ENCODE data around the gene DISC1.
"Not testable (repeated sequence)": the region's sequence is repeated elsewhere in the genome, so short reads cannot be mapped to it uniquely, and the experiment has no call there.

The DISC1 gene

GRCh38 chr1:231605149-231606100 lies 21.2 kb upstream of the DISC1 start:
- DNase-seq (ENCODE audit: extremely low read depth in 1 of 2, low read depth in 1 of 2) = no peak

DNA sequence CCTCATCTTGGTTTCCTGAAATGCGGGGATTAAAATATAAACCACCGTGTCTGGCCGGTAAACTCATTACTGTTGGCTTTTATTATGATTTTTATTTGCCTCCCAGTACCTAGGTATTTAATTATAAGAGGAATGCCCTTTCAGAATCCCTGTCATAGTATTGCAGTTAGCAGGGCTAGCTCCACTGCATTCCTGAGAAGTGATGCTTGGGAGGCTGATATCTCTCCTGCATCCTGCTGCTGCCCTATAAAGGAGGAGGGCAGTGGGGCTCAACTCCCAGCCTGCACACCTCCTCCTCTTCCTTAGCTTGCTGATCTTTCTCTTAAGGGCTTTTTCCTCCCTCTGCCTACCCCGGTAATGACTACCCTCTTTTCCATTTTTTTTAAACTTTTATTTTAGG lies 19.9 kb upstream of the DISC1 start:
- no peak for DNase-seq (ENCODE audit: extremely low read depth in 1 of 2, low read depth in 1 of 2)

DNA sequence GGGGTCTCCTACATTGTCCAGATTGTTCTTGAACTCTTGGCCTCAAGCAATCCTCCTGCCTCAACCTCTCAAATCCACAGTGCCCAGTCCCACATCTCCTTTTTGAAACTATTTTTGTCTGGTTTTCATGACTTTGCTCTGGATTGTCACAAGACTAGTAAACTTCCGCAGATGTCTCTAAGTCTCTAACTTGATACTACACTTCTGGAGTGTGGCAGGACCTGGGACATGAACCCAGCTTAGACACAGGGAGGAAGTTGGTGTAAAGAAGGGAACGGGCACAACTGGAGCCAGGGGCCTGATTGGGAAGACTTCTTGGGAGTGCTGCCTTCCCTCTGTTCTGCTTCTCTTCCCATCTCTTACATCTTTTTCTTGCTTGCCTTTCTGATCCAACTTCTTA lies 16.2 kb upstream of the DISC1 start:
- DNase-seq (ENCODE audit: extremely low read depth in 1 of 2, low read depth in 1 of 2) = no peak

DNA sequence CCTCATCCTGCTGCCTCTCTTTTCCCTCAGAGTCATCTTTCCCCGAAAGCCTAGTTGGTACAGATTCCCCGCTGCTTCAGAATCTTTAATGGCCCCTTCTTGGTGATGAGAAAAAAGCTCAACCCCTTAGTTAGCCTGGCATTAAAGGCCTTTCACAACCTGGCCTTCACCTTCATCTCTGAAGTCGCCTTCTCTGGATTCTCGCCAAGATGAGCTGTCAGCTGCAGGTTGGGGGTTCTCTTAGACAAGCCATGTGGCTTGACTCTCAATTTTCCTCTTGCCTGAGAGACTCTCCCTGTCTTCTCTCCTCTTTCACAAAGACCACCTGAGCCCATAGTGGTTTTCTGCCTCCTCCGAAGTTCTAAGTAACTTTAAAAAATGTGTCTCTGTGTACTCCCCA lies 15.5 kb upstream of the DISC1 start:
- DNase-seq (ENCODE audit: extremely low read depth in 1 of 2, low read depth in 1 of 2) = no peak

- DNase-seq (ENCODE audit: extremely low read depth in 1 of 2, low read depth in 1 of 2) = no peak
Observed at GRCh38 chr1:231611851-231612250, 14.7 kb upstream of the DISC1 start.

- DNase-seq (ENCODE audit: extremely low read depth in 1 of 2, low read depth in 1 of 2) = no peak
Observed at GRCh38 chr1:231612393-231613089, 14.0 kb upstream of the DISC1 start.

- no peak for DNase-seq (ENCODE audit: extremely low read depth in 1 of 2, low read depth in 1 of 2)
Observed at GRCh38 chr1:231613419-231614349, 12.9 kb upstream of the DISC1 start.

GRCh38 chr1:231616667-231617066 lies 9.9 kb upstream of the DISC1 start:
- DNase-seq (ENCODE audit: extremely low read depth in 1 of 2, low read depth in 1 of 2) = no peak

GRCh38 chr1:231618609-231619256 lies 7.9 kb upstream of the DISC1 start:
- DNase-seq (ENCODE audit: extremely low read depth in 1 of 2, low read depth in 1 of 2) = no peak

DNA sequence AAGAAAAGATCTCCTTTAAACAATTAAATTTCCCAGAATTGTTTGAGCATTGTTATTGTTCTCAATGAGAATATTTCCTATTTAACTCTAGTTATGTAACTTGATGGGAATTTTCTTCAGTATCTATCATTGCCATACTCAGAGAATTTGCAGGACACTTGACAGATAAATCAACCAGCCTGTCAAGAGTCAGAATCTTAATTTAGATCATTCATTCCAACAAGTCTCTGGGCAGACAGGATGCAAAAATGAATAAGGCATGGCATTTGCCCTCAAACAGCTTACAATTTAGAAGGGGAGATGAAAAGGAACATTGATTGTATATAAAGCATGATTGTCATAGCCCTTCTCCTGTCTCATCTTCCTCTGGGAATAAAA lies 7.3 kb upstream of the DISC1 start:
- no peak for DNase-seq (ENCODE audit: extremely low read depth in 1 of 2, low read depth in 1 of 2)

- DNase-seq (ENCODE audit: extremely low read depth in 1 of 2, low read depth in 1 of 2) = not testable (repeated sequence)
Observed at GRCh38 chr1:231625042-231625441, 1.5 kb upstream of the DISC1 start.

DNA sequence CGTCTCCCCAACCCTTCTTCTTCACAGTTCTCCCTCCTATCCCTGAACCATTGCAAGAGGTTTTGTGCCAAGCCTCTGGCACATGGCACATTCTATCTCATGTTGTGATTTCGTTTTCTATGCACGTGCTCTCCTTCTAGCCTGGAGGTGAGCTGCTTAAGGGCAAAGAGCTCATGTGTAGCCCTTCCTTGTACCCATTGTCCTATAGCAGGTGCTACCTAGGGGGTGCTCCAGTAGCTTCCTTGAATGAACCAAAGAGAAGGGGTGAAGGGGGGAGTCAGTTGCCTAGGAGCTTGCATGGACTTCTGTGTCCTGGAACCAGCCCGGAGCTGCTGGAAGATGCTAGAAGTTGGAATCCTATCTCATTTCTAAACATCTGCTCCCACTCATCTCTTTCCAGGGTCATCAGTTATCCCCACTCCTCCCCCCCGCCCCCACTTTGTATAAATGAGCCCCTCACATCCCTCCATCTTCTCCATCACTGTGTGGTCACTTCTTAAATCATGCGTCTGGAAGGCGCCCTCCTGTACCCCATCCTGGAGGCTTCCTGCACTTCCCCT lies 535 bp upstream of the DISC1 start:
- no peak for DNase-seq (ENCODE audit: extremely low read depth in 1 of 2, low read depth in 1 of 2)

GRCh38 chr1:231626951-231627614 lies 493 bp downstream of the DISC1 start:
- no peak for DNase-seq (ENCODE audit: extremely low read depth in 1 of 2, low read depth in 1 of 2)

GRCh38 chr1:231628207-231628876 lies 1.8 kb downstream of the DISC1 start:
- no peak for DNase-seq (ENCODE audit: extremely low read depth in 1 of 2, low read depth in 1 of 2)

GRCh38 chr1:231629132-231629531 lies 2.5 kb downstream of the DISC1 start:
- no peak for DNase-seq (ENCODE audit: extremely low read depth in 1 of 2, low read depth in 1 of 2)

DNA sequence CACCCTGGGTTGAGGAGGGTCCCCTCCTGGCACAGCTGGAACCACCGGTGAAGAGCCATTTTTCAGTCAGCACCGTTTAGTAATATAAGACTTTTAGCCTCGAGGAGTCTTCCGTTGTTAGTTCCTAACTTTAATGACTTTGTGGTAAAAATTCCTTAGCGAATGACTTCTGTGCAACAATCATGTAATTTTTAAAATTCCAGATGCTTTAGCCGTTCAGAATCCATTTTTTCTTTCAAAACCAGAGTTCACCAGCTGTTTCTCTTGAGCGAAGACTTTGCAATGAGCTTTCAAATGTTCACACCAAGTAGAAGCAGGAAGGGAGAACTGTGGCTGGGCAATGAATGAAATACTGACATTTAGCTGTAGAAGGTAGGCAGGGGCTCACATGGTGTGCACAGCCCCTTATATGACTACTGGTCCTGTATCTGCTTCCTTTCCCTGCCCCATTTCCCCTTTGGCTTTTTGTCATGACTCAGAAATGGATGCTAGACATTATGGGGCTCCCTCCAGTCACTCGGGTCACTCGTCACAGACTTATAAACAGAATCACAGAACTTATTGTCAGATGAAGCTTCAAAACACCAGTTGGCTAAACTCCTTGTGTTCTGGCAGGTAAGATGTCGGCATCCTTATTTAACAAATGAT lies 4.1 kb downstream of the DISC1 start:
- no peak for DNase-seq (ENCODE audit: extremely low read depth in 1 of 2, low read depth in 1 of 2)

GRCh38 chr1:231631717-231632116 lies 5.1 kb downstream of the DISC1 start:
- DNase-seq (ENCODE audit: extremely low read depth in 1 of 2, low read depth in 1 of 2) = no peak

DNA sequence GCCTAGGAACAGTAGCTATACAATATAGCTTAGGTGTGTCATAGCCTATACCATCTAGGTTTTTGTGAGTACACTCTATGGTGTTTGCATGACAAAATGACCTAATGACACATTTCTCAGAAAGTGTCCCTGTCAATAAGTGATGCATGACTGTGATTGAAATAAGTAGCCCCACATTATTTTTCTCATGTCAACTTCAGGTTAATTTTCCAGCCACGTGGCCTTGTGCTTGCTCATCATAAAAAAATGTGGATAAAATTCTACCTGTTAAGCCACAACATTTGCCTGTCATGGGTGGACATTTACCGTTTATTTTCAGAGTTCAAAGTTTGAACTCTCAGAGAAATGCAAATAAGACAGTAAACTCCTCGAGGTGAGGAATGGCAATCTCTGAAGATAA lies 5.5 kb downstream of the DISC1 start:
- no peak for DNase-seq (ENCODE audit: extremely low read depth in 1 of 2, low read depth in 1 of 2)

Measured in activated CD8-positive, alpha-beta memory T cell treated with anti-CD3 and anti-CD28 coated beads for 1 hour (primary cell).